IMR-90 (cell line): ENCODE results near the gene GJA4.

Experiments used
- RAD21 ChIP-seq: IDR thresholded peaks from 2 replicates; pipeline ENCODE4 v1.6.1; 2012; ENCODE audit warnings: low read length, improper control_type of control experiment
- RFX5 ChIP-seq: IDR thresholded peaks from 2 replicates; pipeline ENCODE4 v1.8.0; 2012; ENCODE audit warnings: low read depth, mild to moderate bottlenecking, low read length, moderate library complexity
- TF ChIP-seq, protein P1 (sequence below): conservative IDR thresholded peaks from 2 replicates; pipeline ENCODE4 v1.5.1; 2012; ENCODE audit warnings: mild to moderate bottlenecking, low read depth, low read length, improper control_type of control experiment
- TF ChIP-seq, protein P2 (sequence below): fragments of 150-350 bp; IDR thresholded peaks from 2 replicates; pipeline ENCODE4 v1.6.1; 2017; ENCODE audit warnings: mild to moderate bottlenecking, antibody characterized with exemption, low read length, low read depth

DNA sequence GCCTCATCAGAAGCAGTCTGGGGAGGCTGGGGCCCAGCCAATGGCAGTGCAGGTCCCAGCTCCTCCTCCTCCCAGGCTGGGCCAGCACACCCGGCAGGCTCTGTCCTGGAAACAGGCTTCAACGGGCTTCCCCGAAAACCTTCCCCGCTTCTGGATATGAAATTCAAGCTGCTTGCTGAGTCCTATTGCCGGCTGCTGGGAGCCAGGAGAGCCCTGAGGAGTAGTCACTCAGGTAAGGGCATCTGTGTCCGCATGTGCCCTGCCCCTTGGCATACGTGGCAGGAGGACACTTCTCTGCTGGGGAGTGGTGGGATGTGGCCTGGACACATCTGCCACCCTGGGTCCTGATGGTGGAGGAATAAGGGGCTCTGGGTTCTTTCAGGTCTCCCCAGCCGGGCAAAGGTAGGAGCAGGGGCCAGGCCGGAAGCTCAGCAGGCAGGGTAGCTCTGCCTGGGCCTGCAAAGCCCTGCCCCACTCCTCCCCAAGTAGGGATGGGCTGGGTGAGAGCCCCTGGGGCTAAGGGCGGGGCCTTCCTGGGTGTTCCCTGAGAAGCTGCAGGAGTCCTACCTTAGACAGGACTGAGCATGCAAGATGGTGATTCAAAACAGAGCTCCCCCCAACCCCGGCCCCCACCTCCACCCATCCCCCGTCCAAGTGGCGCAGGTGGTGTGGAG lies 37.7 kb upstream of the GJA4 start, which contains the start of gene GJB5:
- TF ChIP-seq, protein P1, sequence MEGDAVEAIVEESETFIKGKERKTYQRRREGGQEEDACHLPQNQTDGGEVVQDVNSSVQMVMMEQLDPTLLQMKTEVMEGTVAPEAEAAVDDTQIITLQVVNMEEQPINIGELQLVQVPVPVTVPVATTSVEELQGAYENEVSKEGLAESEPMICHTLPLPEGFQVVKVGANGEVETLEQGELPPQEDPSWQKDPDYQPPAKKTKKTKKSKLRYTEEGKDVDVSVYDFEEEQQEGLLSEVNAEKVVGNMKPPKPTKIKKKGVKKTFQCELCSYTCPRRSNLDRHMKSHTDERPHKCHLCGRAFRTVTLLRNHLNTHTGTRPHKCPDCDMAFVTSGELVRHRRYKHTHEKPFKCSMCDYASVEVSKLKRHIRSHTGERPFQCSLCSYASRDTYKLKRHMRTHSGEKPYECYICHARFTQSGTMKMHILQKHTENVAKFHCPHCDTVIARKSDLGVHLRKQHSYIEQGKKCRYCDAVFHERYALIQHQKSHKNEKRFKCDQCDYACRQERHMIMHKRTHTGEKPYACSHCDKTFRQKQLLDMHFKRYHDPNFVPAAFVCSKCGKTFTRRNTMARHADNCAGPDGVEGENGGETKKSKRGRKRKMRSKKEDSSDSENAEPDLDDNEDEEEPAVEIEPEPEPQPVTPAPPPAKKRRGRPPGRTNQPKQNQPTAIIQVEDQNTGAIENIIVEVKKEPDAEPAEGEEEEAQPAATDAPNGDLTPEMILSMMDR, result no peak
- no peak for TF ChIP-seq RFX5
- TF ChIP-seq RAD21, result no peak
- TF ChIP-seq, protein P2, sequence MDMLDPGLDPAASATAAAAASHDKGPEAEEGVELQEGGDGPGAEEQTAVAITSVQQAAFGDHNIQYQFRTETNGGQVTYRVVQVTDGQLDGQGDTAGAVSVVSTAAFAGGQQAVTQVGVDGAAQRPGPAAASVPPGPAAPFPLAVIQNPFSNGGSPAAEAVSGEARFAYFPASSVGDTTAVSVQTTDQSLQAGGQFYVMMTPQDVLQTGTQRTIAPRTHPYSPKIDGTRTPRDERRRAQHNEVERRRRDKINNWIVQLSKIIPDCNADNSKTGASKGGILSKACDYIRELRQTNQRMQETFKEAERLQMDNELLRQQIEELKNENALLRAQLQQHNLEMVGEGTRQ, result no peak
